Common myeloid progenitor, CD34-positive (primary cell): ENCODE data around the gene POR.

Experiments used
- CTCF ChIA-PET: fragments of 350-600 bp; sonication (Branson Sonifier 250); formaldehyde crosslinking; loops from one replicate; lab custom pipeline; 2021; ENCODE audit warnings: antibody characterized with exemption; lab: Charles Lee
- POLR2A ChIA-PET: fragments of 350-600 bp; sonication (Branson Sonifier 250); formaldehyde crosslinking; loops from one replicate; lab custom pipeline; 2021; ENCODE audit warnings: antibody characterized with exemption; lab: Charles Lee
- DNase-seq, 3 donors: peaks; one replicate each; pipeline versions ENCODE4 v3.0.0 to v3.0.0-alpha.2; 2013
- H3K27ac ChIP-seq, 2 experiments: 1 replicate in 1 of 2; 2 replicates in 1 of 2; pipeline ENCODE4 v1.7.0; 2013; ENCODE audit warnings: inconsistent platforms in 2 of 2, low read length in 2 of 2, mild to moderate bottlenecking in 2 of 2, low read depth in 1 of 2, moderate library complexity in 1 of 2; ENCODE audit not compliant: severe bottlenecking in 2 of 2, insufficient read depth in 1 of 2, poor library complexity in 1 of 2
- H3K27me3 ChIP-seq, 5 experiments: replicated peaks in 2 of 5; 1 replicate in 3 of 5; 2 replicates in 2 of 5; pipeline versions ENCODE4 v1.6.1 to v1.7.0; 2013; ENCODE audit warnings: low read length in 4 of 5, mild to moderate bottlenecking in 2 of 5, moderate library complexity in 2 of 5, inconsistent platforms in 1 of 5; ENCODE audit not compliant: insufficient read depth in 5 of 5, control insufficient read depth in 4 of 5
- H3K36me3 ChIP-seq, 4 experiments: 1 replicate in 2 of 4; 2 replicates in 2 of 4; pipeline versions ENCODE4 v1.6.1 to v1.7.0; 2013; ENCODE audit warnings: low read length in 3 of 4, control low read depth in 1 of 4, mild to moderate bottlenecking in 1 of 4; ENCODE audit not compliant: control insufficient read depth in 4 of 4, insufficient read depth in 4 of 4
- H3K4me1 ChIP-seq, 4 experiments: 1 replicate in 3 of 4; 2 replicates in 1 of 4; pipeline versions ENCODE4 v1.6.1 to v1.7.1; 2013; ENCODE audit warnings: low read length in 3 of 4, mild to moderate bottlenecking in 3 of 4, control low read depth in 1 of 4, inconsistent platforms in 1 of 4, moderate library complexity in 1 of 4; ENCODE audit not compliant: control insufficient read depth in 4 of 4, insufficient read depth in 4 of 4; ENCODE audit errors: control extremely low read depth in 1 of 4
- H3K4me3 ChIP-seq, 7 experiments: 1 replicate in 4 of 7; 2 replicates in 3 of 7; pipeline versions ENCODE4 v1.5.1 to v1.7.0; 2013; ENCODE audit warnings: mild to moderate bottlenecking in 7 of 7, low read length in 6 of 7, moderate library complexity in 6 of 7, inconsistent platforms in 2 of 7, low read depth in 2 of 7, control low read depth in 1 of 7; ENCODE audit not compliant: insufficient read depth in 4 of 7, control insufficient read depth in 1 of 7; ENCODE audit errors: extremely low read depth in 1 of 7
- H3K9me3 ChIP-seq, 5 experiments: 1 replicate in 4 of 5; 2 replicates in 1 of 5; pipeline versions ENCODE4 v1.6.1 to v1.7.1; 2013; ENCODE audit warnings: low read length in 4 of 5, mild to moderate bottlenecking in 2 of 5, inconsistent platforms in 1 of 5, low read depth in 1 of 5, moderate library complexity in 1 of 5; ENCODE audit not compliant: control insufficient read depth in 4 of 5, insufficient read depth in 2 of 5; ENCODE audit errors: control extremely low read depth in 1 of 5
- WGBS: methylation state at CpG from one replicate; pipeline ENCODE4 v1.1.5; 2013; ENCODE audit not compliant: insufficient coverage; 5-methylcytosine and 5-hydroxymethylcytosine counted together

The POR gene

DNA sequence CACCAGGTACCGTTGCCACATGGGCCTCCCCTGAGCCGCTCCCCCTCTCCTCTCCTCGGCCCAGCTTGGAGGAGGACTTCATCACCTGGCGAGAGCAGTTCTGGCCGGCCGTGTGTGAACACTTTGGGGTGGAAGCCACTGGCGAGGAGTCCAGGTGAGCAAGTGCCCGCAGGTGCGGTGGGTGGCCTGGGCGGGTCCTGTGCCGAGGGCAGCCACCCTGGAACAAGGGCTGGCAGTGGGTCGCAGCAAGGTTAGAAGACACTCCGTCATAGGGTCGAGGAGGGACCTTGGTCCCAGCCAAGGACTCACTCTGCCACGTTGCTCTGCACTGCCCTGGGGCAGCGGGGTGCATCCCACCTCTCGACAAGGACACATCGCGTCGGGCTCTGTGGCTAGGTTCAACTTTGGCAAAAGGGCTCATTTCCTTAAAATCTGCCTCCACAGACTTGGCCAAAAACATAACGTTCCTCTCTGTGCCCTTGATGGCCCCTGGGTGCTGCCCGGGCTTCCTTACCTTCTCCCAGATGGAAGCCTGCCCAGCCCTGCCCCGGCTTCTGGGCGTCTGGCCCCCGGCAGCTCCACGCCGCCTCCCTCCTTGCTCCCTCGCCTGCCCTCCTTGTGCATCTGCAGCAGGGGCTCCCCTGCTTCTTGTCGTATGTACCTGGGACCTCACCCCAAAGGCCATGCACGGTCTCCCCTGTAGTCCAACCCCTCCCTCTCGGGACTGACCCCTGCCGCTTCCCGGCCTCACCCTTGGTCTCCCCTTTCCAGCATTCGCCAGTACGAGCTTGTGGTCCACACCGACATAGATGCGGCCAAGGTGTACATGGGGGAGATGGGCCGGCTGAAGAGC lies 66.7 kb downstream of the POR start:
- CTCF ChIA-PET: interaction anchor here (1.7 kb wide), 1 partner anchor 39 kb away, joined by 4 read pairs; no protein-coding TSS in a partner anchor

GRCh38 chr7:75982306-75983064 lies 67.5 kb downstream of the POR start:
- WGBS: 95% methylated on average over 16 of the region's 22 CpGs
- POLR2A ChIA-PET: interaction anchor here (0.7 kb wide), 1 partner anchor 70 kb away, joined by 3 read pairs; no protein-coding TSS in a partner anchor
- no peak for DNase-seq
- H3K9me3 ChIP-seq: no peaks in the 10 kb centered on the region
- no peaks in the 10 kb centered on the region for H3K27me3 ChIP-seq
- H3K27ac ChIP-seq: no peak overlapping the region
- H3K4me1 ChIP-seq: no peaks in the 10 kb centered on the region
- H3K4me3 ChIP-seq: no peak overlapping the region
- peaks cover 0 to 77% (median 26%) of the 10 kb centered on the region in 4 experiments for H3K36me3 ChIP-seq
- CTCF ChIA-PET: interaction anchor here (1.7 kb wide), 1 partner anchor 38 kb away, joined by 4 read pairs; no protein-coding TSS in a partner anchor

More for the DNA sequence above, 66.7 kb downstream of the POR start:
- no peaks in the 10 kb centered on the region for H3K4me1 ChIP-seq
- POLR2A ChIA-PET: no interaction called here
- peaks cover 0 to 69% (median 22%) of the 10 kb centered on the region in 4 experiments for H3K36me3 ChIP-seq
- no peaks in the 10 kb centered on the region for H3K27me3 ChIP-seq
- DNase-seq: no peak
- no peak overlapping the region for H3K4me3 ChIP-seq
- WGBS: 93% methylated on average over 36 of the region's 38 CpGs
- H3K27ac ChIP-seq: no peak overlapping the region
- H3K9me3 ChIP-seq: no peaks in the 10 kb centered on the region

GRCh38 chr7:75983471-75984129 lies 68.6 kb downstream of the POR start:
- no peaks in the 10 kb centered on the region for H3K9me3 ChIP-seq
- peaks cover 0 to 84% (median 27%) of the 10 kb centered on the region in 4 experiments for H3K36me3 ChIP-seq
- 94% methylated on average over 21 of the region's 26 CpGs for WGBS
- no peak for DNase-seq
- ChIA-PET POLR2A (no interaction called here), CTCF (interaction anchor here (1.1 to 1.7 kb wide), 2 partner anchors 9 to 37 kb away, joined by 4 read pairs; no protein-coding TSS in a partner anchor)
- no peak overlapping the region for H3K27ac ChIP-seq
- no peaks in the 10 kb centered on the region for H3K4me1 ChIP-seq
- no peak overlapping the region for H3K4me3 ChIP-seq
- no peaks in the 10 kb centered on the region for H3K27me3 ChIP-seq

GRCh38 chr7:75984130-75985008 lies 69.4 kb downstream of the POR start:
- H3K4me1 ChIP-seq: no peaks in the 10 kb centered on the region
- no peaks in the 10 kb centered on the region for H3K27me3 ChIP-seq
- H3K27ac ChIP-seq: no peak overlapping the region
- POLR2A ChIA-PET: no interaction called here
- WGBS: 92% methylated on average over 35 of the region's 44 CpGs
- CTCF ChIA-PET: interaction anchor here (0.7 to 1.1 kb wide), 2 partner anchors 10 to 17 kb away, joined by 3 to 4 read pairs; no protein-coding TSS in a partner anchor
- H3K9me3 ChIP-seq: no peaks in the 10 kb centered on the region
- peaks cover 0 to 82% (median 27%) of the 10 kb centered on the region in 4 experiments for H3K36me3 ChIP-seq
- DNase-seq: no peak
- no peak overlapping the region for H3K4me3 ChIP-seq

GRCh38 chr7:75985009-75985517 lies 70.1 kb downstream of the POR start:
- ChIA-PET POLR2A (no interaction called here), CTCF (interaction anchor here (0.7 kb wide), 1 partner anchor 18 kb away, joined by 3 read pairs; no protein-coding TSS in a partner anchor)
- no peak overlapping the region for H3K27ac ChIP-seq
- no peaks in the 10 kb centered on the region for H3K4me1 ChIP-seq
- H3K36me3 ChIP-seq: peaks cover 0 to 75% (median 27%) of the 10 kb centered on the region in 4 experiments
- no peak for DNase-seq
- no peak overlapping the region for H3K4me3 ChIP-seq
- no peaks in the 10 kb centered on the region for H3K27me3 ChIP-seq
- WGBS: 89% methylated on average over 17 of the region's 21 CpGs
- no peaks in the 10 kb centered on the region for H3K9me3 ChIP-seq

GRCh38 chr7:75985518-75986146 lies 70.7 kb downstream of the POR start:
- H3K4me3 ChIP-seq: no peak overlapping the region
- 98% methylated on average over 19 of the region's 41 CpGs for WGBS
- ChIA-PET CTCF (no interaction called here), POLR2A (no interaction called here)
- H3K4me1 ChIP-seq: no peaks in the 10 kb centered on the region
- no peak for DNase-seq
- H3K9me3 ChIP-seq: no peaks in the 10 kb centered on the region
- peaks cover 0 to 69% (median 27%) of the 10 kb centered on the region in 4 experiments for H3K36me3 ChIP-seq
- H3K27me3 ChIP-seq: no peaks in the 10 kb centered on the region
- H3K27ac ChIP-seq: no peak overlapping the region
